ENCODE measurements around the gene PPIA.

Gene PPIA

DNA sequence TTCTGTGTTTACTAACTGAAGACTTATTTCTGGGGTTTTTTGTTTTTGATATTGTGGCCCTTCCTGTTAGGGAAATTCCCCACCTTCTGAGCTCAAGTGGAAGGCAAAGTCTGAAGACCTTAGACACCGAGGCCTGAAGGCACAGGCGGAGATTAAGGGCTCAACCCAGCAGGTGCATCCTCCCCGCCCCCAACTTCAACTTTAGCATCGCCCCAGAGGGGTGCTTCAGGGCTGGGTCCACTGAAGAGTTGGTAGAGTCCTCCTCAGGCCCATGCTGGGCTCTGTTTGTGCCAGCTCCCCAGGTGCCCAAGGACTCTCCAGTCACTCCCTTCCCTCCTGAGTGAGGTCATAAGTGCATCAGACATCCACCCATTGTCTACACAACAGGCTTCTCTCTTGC lies 9.4 kb upstream of the PPIA start:
- peak; percentile 66 for DNase-seq (ENCODE audit: low spot score)
- TF ChIP-seq, protein P1, sequence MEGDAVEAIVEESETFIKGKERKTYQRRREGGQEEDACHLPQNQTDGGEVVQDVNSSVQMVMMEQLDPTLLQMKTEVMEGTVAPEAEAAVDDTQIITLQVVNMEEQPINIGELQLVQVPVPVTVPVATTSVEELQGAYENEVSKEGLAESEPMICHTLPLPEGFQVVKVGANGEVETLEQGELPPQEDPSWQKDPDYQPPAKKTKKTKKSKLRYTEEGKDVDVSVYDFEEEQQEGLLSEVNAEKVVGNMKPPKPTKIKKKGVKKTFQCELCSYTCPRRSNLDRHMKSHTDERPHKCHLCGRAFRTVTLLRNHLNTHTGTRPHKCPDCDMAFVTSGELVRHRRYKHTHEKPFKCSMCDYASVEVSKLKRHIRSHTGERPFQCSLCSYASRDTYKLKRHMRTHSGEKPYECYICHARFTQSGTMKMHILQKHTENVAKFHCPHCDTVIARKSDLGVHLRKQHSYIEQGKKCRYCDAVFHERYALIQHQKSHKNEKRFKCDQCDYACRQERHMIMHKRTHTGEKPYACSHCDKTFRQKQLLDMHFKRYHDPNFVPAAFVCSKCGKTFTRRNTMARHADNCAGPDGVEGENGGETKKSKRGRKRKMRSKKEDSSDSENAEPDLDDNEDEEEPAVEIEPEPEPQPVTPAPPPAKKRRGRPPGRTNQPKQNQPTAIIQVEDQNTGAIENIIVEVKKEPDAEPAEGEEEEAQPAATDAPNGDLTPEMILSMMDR (IDR thresholded peaks at IDR 0.05; ENCODE audit: extremely low read depth, insufficient read depth, missing control alignments): no peak
- in situ Hi-C loops (cut with MboI; ENCODE audit: low pct_unique_long_range_greater_than_20kb, low sequenced_read_pairs, unreplicated experiment): no loop called here

DNA sequence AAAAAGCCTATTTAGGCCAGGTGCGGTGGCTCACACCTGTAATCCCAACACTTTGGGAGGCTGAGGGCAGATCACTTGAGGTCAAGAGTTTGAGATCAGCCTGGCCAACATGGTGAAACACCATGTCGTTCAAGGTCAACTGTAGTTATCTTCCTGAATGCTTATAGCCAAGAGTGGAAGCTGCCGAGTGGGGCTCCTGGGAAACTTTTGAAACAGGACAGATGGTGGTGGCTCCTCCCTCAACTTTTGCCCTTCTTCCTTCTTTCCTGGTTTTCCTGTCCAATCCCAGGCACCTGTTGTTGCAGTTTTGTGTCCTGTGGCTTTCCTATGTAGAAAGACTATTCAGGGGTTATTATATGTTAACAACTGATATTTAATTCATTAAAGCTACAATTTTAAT lies 8.7 kb upstream of the PPIA start:
- in situ Hi-C loops (cut with MboI; ENCODE audit: low pct_unique_long_range_greater_than_20kb, low sequenced_read_pairs, unreplicated experiment): no loop called here
- TF ChIP-seq, protein P1 (IDR thresholded peaks at IDR 0.05; ENCODE audit: extremely low read depth, insufficient read depth, missing control alignments): no peak
- DNase-seq (ENCODE audit: low spot score): no peak

DNA sequence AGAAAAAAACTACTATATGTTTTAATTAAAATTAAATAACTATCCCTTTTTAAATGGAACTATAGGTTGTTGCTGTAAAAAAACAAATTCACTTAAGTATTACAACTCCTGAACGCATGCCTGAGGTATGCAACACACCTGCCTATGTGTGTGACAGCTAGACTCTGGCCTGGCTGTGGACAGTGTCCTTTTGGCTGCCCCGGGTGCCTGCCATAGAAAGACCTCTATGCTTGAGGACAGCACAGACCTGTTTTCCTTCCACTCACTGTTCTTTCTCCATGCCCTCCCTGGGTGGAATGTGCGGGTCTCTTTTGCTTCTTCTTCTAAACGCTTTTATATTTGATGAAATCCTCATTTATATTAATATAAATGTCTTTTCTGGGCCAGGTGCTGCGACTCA lies 6.5 kb upstream of the PPIA start:
- in situ Hi-C loops (cut with MboI; ENCODE audit: low pct_unique_long_range_greater_than_20kb, low sequenced_read_pairs, unreplicated experiment): no loop called here
- TF ChIP-seq, protein P1 (IDR thresholded peaks at IDR 0.05; ENCODE audit: extremely low read depth, insufficient read depth, missing control alignments): no peak
- DNase-seq (ENCODE audit: low spot score): no peak

DNA sequence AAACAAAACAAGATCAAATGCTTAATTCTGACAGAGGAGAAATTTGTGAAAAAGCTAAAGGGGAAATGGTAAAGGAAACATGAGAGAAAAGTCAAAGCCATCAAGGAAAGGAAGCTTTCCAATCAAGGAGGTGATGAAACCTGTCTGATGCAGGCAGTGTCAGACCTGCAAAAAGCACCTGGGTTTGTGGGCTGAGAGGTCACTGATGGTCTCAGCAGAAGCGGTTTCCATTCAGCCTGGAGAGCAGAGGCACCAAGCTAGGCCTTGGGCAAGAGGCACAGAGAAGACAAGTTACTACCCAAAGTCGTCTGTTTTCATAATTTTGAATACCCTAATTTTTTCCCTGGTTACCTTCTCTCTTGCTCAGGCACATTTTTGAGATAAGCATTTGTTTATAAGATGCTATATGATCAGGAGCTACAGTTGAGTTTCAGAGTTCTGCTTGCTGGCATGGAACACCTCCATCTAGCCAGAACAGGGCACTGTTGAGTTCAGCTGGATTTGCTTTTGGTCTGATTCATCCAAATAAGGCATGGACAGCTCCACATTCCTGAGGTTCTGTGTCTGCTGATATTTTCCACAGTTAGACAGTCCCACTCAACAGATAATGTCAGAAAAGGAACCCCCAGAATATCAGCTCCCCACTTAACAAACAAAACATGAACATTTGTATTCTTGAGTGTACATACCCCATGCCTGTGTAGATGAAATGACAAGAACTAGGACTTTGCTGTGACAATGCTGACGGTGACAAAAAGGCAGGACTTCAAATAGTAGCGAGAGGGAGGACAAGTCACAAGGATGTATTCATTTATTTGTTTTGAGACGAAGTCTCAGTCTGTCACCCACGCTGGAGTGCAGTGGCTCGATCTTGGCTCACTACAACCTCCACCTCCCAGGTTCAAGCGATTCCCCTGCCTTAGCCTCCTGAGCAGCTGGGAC lies 4.9 kb upstream of the PPIA start:
- TF ChIP-seq, protein P1 (IDR thresholded peaks at IDR 0.05; ENCODE audit: extremely low read depth, insufficient read depth, missing control alignments): no peak
- DNase-seq (ENCODE audit: low spot score): no peak
- in situ Hi-C loops (cut with MboI; ENCODE audit: low pct_unique_long_range_greater_than_20kb, low sequenced_read_pairs, unreplicated experiment): no loop called here

DNA sequence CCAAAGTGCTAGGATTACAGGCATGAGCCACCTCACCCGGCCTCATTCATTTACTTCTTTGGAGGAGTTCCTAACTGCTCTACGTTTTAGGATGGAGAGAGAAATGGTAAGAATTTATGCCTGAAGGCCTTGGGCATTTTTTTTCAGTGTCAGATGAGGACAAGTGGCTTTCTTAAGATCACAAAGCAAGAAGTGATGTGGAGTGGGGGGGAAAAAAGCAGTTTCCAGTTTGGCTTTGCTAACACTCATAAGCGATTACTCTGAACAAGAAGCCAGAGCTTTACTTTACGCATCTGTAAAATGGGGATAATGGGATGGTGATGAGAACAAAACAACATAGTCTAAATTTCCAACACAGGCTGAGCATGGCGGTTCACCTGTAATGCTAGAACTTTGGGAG lies 2.6 kb upstream of the PPIA start:
- TF ChIP-seq, protein P1 (IDR thresholded peaks at IDR 0.05; ENCODE audit: extremely low read depth, insufficient read depth, missing control alignments): no peak
- DNase-seq (ENCODE audit: low spot score): no peak
- in situ Hi-C loops (cut with MboI; ENCODE audit: low pct_unique_long_range_greater_than_20kb, low sequenced_read_pairs, unreplicated experiment): no loop called here

DNA sequence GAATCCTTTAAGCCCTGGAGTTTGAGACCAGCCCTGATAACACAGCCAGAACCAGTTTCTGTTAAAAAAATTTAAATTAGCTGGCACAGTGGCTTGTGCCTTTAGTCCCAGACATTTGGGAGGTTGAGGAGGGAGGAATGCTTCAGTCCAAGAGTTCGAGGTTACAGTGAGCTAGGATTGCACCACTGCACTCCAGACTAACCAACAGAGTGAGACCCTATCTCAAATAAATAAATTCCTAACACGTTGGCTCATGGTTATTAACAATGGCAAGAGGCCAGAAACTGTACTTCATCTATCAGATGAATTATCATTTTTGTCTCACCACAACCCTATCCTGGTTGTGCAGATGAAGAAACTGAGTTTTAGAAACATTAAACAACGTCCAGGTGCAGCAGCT lies 2.1 kb upstream of the PPIA start:
- in situ Hi-C loops (cut with MboI; ENCODE audit: low pct_unique_long_range_greater_than_20kb, low sequenced_read_pairs, unreplicated experiment): no loop called here
- DNase-seq (ENCODE audit: low spot score): no peak

More for the DNA sequence above, 2.1 kb upstream of the PPIA start:
- TF ChIP-seq, protein P1 (IDR thresholded peaks at IDR 0.05; ENCODE audit: extremely low read depth, insufficient read depth, missing control alignments): no peak
